Measurements from ENCODE around the gene SWT1. TPM values are rescaled to one million over a fixed set of nuclear protein-coding genes. Genes with fewer than 3 reads are reported as not detected.
A peak's percentile ranks its signal among the peaks of the same experiment; 100 is the strongest.
"Not testable (repeated sequence)": the region's sequence is repeated elsewhere in the genome, so short reads cannot be mapped to it uniquely, and the experiment has no call there.

Gene SWT1
- total RNA-seq, 1 donor from 2014 or later, result 2.4 TPM

- DNase-seq (ENCODE audit: low read depth), result no peak
Measured at GRCh38 chr1:185166106-185166505, 9.1 kb downstream of the SWT1 start.

DNA sequence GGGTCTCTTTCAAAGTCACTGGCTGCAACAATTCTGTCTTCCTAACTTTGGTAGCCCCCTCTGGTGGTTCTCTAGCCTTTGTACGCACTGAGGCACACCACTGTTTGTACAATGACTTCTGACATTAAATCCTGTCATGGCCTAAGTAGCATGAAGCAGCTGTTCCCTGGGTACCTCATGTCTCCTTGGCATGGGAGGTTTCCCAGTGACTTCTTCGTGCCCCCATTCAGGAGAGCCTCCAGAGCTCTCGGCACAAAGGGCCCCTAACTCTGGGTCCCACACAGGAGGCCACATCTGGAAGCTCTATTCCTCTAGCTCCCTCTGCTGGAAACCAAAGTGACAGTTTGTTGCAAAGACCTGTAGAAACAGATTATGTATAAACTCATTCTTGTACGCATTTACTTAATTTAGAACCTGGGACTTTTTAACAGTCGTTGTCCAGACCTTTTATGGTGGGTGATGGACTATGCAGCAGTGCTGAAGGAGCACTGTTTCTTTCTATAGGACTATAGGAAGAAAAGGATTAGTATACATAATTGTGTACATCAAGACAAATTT is 13.4 kb downstream of the SWT1 start:
- DNase-seq (ENCODE audit: low read depth), result no peak
- peak; percentile 89 for TF ChIP-seq CTCF (conservative IDR thresholded peaks at IDR 0.05; ENCODE audit: low read depth, low read length)
- H3K4me3 ChIP-seq (ENCODE audit: low read depth, low read length), result no peak overlapping the region

More at GRCh38 chr1:185166106-185166505, 9.1 kb downstream of the SWT1 start:
- H3K4me3 ChIP-seq (ENCODE audit: low read depth, low read length), result no peak overlapping the region
- TF ChIP-seq CTCF (conservative IDR thresholded peaks at IDR 0.05; ENCODE audit: low read depth, low read length), result no peak

- no peak for DNase-seq (ENCODE audit: low read depth)
- no peak overlapping the region for H3K4me3 ChIP-seq (ENCODE audit: low read depth, low read length)
- TF ChIP-seq CTCF (conservative IDR thresholded peaks at IDR 0.05; ENCODE audit: low read depth, low read length), result no peak
Measured at GRCh38 chr1:185193756-185194155, 36.8 kb downstream of the SWT1 start.

DNA sequence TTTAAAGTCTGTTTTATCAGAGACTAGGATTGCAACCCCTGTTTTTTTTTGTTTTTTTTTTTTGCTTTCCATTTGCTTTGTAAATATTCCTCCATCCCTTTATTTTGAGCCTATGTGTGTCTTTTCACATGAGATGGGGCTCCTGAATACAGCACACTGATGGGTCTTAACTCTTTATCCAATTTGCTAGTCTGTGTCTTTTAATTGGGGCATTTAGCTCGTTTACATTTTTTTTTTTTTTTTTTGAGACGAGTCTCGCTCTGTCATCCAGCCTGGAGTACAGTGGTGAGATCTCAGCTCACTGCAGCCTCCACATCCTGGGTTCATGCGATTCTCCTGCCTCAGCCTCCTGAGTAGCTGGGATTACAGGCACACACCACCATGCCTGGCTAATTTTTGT is 41.7 kb downstream of the SWT1 start:
- DNase-seq (ENCODE audit: low read depth); H3K4me3 ChIP-seq (ENCODE audit: low read depth, low read length): not testable (repeated sequence)

GRCh38 chr1:185200889-185201288 is 43.9 kb downstream of the SWT1 start:
- no peak overlapping the region for H3K4me3 ChIP-seq (ENCODE audit: low read depth, low read length)
- TF ChIP-seq CTCF (conservative IDR thresholded peaks at IDR 0.05; ENCODE audit: low read depth, low read length), result no peak
- DNase-seq (ENCODE audit: low read depth), result no peak

DNA sequence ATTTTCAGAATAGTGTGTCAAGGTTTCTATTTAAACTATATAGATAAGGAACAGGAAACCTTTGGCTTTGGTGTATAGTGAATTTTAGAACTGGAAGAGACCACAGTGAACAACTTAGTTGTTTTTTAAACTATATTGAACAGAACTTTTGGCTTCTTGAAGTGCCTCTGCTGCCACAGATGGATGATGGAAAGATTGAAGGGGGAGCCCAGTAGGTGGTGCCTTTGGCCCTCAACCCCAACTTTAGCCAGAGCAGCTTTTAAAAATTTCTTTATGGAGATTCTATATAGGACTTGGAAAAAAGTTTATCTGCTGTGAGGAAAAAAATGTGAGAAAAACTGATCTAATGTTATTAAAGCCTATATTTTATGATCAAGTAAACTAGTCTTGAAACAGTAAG is 50.2 kb downstream of the SWT1 start:
- no peak for DNase-seq (ENCODE audit: low read depth)

DNA sequence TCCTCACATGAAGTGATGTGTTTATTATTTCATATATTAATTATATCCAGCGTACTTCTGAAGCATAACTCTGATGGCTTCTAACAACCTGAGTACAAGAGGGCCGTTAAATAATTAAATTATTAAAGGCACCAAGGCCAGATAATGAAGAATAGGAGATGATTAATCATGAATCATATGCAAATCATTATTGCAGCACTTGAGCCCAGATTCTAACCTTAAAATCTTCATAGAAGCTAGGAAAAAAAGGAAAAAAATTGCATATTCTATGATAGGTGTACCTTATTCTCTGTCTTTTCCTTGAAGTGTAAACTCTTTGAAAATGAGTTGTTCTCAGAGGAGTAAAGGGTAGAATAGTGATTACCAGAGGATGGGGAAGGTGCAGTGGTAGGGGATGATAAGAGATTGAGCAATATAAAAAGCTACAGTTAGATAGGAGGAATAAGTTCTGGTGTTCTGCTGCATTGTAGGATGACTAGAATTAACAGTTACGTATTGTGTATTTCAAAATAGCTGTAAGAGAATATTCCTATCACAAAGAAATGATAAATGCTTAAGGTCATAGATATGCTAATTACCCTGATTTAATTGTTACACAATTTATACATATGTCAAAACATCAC is 51.1 kb downstream of the SWT1 start:
- no peak for TF ChIP-seq CTCF (conservative IDR thresholded peaks at IDR 0.05; ENCODE audit: low read depth, low read length)
- DNase-seq (ENCODE audit: low read depth), result no peak

More for the DNA sequence above, 50.2 kb downstream of the SWT1 start:
- H3K4me3 ChIP-seq (ENCODE audit: low read depth, low read length), result no peak overlapping the region
- TF ChIP-seq CTCF (conservative IDR thresholded peaks at IDR 0.05; ENCODE audit: low read depth, low read length), result peak; percentile 14

More for the DNA sequence above, 51.1 kb downstream of the SWT1 start:
- H3K4me3 ChIP-seq (ENCODE audit: low read depth, low read length), result no peak overlapping the region

All from epithelial cell of proximal tubule (primary cell).